CD4-positive, alpha-beta T cell treated with Interleukin-2 at 100 ng/mL for 4 hours (primary cell): ENCODE data around the gene LGR4.

ENCODE experiments used
- DNase-seq: peaks from one replicate; pipeline ENCODE4 v3.0.0-alpha.2; 2020; ENCODE audit warnings: low spot score

LGR4 gene

GRCh38 chr11:27379449-27379848 lies 93.1 kb downstream of the LGR4 start:
- no peak for DNase-seq

GRCh38 chr11:27375370-27375769 lies 97.2 kb downstream of the LGR4 start:
- DNase-seq: no peak

DNA sequence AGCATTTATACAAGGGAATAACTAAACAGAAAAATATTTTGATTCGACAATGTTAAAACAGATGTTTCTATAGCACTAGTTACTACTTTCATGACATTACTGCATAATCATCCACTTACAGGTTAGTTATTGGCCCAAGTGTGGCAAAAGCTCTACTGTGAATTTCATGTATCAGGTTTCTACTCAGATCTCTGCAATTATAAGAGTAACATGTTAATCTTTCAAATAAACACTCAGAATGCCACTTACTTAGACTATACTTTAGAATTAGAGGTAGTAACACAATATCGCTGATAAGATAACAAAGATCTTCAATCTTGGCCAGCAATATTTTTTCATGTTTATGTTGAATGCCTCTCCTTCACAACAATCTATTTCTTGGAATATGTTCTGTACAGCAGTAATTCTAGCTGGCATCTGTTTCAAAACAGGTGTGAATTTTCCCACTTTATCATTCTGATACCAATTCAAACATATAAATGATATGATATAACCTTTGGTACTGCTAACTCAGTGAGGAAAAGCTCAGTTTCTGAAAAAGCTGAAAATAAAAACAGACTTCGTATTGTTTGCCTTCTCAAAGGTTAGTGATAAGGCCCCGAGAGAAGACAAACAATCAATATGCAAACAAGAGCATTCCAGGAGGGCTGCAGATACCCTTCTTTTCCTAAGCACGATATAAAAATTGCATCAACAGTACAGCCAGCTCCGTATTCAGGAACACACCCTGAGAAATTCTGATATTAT lies 98.6 kb downstream of the LGR4 start:
- DNase-seq: no peak

- no peak for DNase-seq
Observed at GRCh38 chr11:27373392-27373791, 99.2 kb downstream of the LGR4 start.

GRCh38 chr11:27372164-27372563 lies 100.4 kb downstream of the LGR4 start:
- no peak for DNase-seq

GRCh38 chr11:27371489-27371888 lies 101.1 kb downstream of the LGR4 start:
- no peak for DNase-seq

DNA sequence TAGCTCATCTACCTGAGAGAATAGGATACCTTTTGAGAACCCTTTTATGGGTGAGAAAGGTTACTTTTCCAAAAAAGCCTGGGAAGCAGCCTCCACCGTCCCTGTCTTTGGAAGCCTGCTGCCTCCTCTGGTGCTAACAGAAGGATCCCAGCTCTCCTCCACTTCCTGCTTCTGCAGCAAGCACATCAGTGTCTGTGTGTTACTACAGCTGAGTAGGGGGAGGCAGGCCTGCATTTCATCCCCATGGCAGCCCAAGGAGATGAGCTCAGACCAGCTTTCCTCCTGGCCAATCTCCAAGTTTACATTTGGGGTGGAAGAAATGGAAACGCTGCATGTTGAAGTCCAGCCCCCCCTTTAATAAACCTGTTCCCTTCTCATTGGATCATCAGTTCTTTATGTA lies 102.2 kb downstream of the LGR4 start:
- DNase-seq: no peak

GRCh38 chr11:27367881-27368280 lies 104.7 kb downstream of the LGR4 start:
- DNase-seq: no peak

GRCh38 chr11:27363576-27364117 lies 108.9 kb downstream of the LGR4 start:
- no peak for DNase-seq

DNA sequence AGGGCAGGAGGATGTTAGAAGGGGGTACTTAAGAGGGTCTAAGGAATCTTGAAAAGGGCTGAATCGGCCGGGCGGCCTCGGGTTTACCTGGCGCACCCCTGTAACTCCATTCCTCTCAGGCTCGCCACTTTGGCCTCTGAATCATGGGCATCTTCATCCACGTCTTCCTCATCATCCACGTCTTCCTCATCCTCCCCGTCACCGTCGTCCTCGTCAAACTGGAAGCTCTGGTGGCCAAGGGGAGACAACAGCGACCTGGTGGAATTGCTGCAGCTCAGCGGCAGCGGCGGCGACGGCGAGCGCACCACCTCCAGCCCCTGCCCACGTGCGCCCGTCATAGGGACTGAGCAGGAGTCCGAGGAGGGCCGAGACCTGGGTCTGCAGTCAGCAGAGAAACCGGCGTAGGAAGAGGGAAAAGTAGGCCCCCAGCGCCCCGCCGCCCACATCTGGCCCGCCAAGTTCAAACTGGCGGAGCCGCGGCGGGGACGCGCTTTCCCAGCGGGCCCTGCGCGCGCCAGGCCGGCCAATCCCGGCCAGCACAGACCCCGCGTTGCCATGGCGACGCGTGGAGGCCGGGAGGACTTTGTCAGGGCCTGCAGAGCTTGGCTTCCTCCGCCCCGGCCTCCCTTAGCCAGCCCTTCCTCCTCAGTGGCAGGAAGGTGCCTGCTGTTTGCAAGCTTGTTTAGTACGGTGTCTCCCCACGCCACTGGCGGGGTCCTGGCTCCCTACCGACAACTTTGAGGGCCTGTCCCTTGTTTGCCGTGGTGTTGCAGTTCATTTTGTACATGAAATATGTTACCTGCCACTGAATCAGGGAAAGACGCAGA lies 109.6 kb downstream of the LGR4 start, which contains the start of gene CCDC34:
Gene CCDC34 (minus strand): TSS at position 467 of the 827 bp plus-strand sequence. CDS start 21 bp downstream, at position 446.
- peak; percentile 86 for DNase-seq

GRCh38 chr11:27361649-27362431 lies 110.8 kb downstream of the LGR4 start:
- DNase-seq: no peak

GRCh38 chr11:27358296-27358695 lies 114.3 kb downstream of the LGR4 start:
- DNase-seq: no peak

- no peak for DNase-seq
Observed at GRCh38 chr11:27357250-27357649, 115.3 kb downstream of the LGR4 start.

- DNase-seq: no peak
Observed at GRCh38 chr11:27356624-27357222, 115.9 kb downstream of the LGR4 start.

DNA sequence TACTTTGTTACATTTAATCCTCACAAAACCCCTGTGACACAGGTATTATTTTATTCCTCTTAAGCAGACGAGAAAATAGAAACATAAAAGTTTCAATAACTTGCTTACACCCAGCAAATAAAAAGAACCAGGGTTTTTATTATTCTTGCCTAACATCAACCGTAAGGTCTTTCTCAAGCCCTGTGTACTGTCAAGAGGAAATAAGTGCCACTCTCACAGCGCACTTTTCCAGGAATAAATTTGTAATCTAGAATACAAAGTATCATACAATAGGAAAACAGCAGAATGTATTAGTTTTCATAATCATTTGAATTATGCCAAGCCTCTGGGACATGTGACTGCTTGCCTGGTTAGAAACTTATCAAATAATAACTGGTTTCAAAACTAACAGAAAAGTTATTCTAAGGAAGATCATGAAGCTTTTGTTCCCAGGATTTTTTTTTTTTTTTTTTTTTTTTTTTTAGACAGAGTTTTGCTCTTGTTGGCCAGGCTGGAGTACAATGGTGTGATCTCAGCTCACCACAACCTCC lies 117.0 kb downstream of the LGR4 start:
- DNase-seq: no peak

DNA sequence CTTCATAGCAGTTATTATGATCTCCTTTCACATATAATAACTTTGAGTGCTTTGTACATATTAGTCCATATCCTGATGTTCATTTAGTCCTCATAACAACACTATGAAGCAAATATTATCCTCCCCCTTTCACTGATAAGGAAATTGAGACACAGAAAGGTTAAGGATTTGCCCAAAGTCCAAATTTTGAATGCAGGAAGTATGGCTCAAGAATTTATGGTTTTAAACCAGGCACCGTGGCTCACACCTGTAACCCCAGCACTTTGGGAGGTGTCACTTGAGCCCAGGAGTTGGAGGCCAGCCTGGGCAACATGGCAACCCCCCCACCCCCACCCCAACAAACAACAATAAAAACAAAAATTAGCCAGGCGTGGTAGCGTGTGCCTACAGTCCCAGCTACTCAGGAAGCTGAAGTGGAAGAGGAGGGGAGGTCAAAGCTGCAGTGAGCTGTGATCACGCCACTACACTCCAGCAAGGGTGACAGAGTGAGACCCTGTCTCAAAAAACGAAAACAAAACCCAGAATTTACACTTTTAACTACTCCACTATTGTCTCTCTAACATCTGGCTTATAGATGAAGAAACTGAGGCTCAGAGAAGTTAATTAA lies 118.1 kb downstream of the LGR4 start:
- DNase-seq: no peak

DNA sequence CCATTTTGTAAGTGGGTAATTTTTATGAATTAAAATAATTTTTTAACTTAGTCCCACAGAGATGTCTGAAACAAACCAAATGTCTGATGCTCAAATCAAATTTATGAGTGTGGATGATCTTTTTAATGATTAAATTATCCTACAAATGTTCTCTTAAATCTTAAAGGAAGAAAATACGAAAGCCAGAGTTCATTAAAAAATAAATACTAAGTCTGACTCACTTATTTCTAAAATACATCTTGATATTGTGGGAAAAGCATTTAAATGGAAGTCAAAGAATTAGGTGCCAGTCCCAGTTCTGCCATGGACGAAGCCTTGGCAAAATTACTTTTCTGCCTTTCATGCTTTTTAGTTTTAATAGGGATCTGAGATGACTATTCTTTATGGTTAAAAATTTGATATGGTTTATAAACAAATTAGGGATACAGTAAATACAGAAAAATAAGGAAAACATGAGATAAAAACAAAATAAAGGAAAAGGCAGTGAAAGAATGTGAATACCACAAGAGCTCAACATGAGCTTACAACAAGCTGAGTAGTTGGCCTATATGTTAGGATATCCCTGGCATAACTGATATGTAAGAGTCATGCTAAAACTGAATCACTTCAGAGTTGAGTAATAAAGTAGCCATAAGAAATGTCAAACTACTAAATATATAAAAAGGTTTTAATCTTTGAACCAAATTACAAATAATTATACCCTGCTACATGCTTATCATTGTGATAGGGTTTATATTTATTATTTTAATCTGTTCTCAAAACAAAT lies 118.8 kb downstream of the LGR4 start:
- no peak for DNase-seq

DNA sequence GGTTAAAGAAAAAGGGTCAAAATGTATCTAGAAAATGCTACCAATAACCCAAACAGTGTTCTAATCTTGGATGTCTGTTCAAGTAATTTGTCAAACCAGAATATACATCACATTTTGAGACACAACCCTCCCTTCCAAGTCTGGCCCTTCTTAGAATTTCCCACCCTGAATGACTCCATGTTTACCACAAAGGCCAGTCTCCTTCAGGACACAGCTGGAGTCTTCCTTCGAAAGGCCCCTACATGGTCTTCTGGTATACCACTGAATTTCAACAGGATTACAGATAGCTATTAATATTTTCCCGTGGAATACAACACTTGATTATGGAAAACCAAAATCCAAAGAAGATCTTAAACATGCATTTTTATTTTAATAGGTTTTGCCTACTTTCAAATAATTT lies 119.8 kb downstream of the LGR4 start:
- no peak for DNase-seq

DNA sequence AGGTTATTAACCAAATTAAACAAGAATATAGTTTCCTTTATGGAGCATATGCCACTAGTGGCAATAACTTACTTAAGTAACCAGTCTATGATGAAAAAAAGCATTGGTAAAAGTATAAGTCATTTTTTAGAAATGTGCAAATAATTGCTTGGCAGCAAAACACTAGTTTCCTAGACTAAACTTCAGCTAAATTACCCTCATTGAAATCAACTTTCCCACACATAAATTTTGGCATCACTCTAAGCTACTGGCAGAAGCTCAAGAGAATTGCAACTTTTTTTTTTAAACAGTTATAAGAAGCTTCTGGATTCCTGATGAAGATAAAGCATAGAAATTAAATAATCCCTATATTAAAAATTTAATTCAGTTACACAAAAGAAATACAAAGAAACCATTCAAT lies 122.1 kb downstream of the LGR4 start:
- no peak for DNase-seq

DNA sequence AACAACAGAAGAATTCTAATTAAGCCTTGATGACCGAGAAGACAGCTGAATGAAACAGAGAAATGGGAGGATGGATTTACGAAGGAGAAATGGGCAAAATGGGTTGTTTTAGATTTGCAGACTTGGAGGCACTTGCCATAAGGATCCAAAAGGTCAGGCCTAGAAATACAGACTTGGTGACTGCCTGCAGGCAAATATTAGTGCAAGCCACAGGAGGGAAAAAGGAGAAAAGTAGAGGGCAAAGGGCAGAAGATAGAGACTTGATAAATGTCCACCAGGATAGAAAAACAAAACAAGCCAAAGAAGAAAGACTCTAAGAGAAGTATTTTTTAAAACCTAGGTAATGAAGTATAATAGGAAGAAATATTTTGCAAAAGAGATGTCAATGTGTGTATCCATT lies 122.7 kb downstream of the LGR4 start:
- no peak for DNase-seq
